ENCODE measurements around the gene FARP1.

The FARP1 gene

DNA sequence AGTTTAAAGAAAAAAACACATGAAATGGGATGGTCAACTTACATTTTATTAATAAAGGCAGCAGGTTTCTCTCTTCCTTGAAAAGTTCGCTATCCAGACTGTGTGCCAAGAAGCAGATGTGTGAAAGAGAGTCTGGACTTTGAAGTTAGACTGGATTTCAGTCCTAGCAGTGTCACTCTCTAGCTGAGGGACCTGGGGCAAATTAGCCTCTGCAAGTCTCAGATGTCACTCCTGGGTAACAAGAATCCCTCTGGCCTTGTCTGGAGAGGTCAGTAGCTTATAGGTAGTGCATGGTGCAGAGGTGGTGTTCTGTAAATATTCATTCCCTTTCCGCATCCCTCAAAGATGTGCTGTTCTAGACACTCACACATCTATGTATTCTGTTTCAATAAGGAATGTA, 221.8 kb downstream of the FARP1 start:
- H4K20me1 ChIP-seq (ENCODE audit: insufficient read depth): no peaks in the 10 kb centered on the region
- H3K27me3 ChIP-seq (ENCODE audit: insufficient read depth, low read depth): no peaks in the 10 kb centered on the region
- peaks cover 4% of the 10 kb centered on the region for H3K4me1 ChIP-seq (ENCODE audit: low read depth, poor library complexity, severe bottlenecking)
- H3K27ac ChIP-seq: no peak overlapping the region
- no peaks in the 10 kb centered on the region for H3K36me3 ChIP-seq (ENCODE audit: insufficient read depth)
- TF ChIP-seq, protein P1, sequence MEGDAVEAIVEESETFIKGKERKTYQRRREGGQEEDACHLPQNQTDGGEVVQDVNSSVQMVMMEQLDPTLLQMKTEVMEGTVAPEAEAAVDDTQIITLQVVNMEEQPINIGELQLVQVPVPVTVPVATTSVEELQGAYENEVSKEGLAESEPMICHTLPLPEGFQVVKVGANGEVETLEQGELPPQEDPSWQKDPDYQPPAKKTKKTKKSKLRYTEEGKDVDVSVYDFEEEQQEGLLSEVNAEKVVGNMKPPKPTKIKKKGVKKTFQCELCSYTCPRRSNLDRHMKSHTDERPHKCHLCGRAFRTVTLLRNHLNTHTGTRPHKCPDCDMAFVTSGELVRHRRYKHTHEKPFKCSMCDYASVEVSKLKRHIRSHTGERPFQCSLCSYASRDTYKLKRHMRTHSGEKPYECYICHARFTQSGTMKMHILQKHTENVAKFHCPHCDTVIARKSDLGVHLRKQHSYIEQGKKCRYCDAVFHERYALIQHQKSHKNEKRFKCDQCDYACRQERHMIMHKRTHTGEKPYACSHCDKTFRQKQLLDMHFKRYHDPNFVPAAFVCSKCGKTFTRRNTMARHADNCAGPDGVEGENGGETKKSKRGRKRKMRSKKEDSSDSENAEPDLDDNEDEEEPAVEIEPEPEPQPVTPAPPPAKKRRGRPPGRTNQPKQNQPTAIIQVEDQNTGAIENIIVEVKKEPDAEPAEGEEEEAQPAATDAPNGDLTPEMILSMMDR (conservative IDR thresholded peaks at IDR 0.05; ENCODE audit: low read depth, low read length): no peak
- no peak overlapping the region for H2AFZ ChIP-seq (ENCODE audit: low read depth)
- H3K4me2 ChIP-seq: no peak overlapping the region
- no peak overlapping the region for H3K4me3 ChIP-seq (IDR thresholded peaks at IDR 0.05; ENCODE audit: insufficient read depth, low read depth, low read length)
- H3K79me2 ChIP-seq (ENCODE audit: insufficient read depth, low read depth): no peaks in the 10 kb centered on the region
- no peak overlapping the region for H3K9ac ChIP-seq

DNA sequence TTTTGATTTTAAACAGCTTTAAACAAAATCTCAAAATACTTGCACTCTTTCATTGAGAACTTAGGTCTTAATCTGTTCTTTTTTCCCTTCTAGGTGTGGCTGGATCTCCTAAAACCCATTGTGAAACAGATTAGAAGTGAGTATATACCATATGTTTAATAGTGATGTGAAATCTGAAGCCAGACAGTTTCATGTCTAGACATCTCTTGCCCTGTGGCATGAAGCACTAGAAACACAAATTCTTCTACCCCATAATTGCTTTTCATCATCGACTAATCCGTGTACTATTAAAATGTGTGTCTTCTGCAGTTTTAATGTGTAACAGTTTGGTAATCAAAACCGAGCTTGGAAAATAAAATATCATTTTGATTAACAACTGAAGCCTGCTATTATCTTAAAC, 222.4 kb downstream of the FARP1 start:
- Histone ChIP-seq H3K27me3 (ENCODE audit: insufficient read depth, low read depth) (no peaks in the 10 kb centered on the region), H3K4me1 (ENCODE audit: low read depth, poor library complexity, severe bottlenecking) (peaks cover 4% of the 10 kb centered on the region), H3K36me3 (ENCODE audit: insufficient read depth) (no peaks in the 10 kb centered on the region), H3K4me3 (IDR thresholded peaks at IDR 0.05; ENCODE audit: insufficient read depth, low read depth, low read length) (no peak overlapping the region), H4K20me1 (ENCODE audit: insufficient read depth) (no peaks in the 10 kb centered on the region), H2AFZ (ENCODE audit: low read depth) (no peak overlapping the region), H3K79me2 (ENCODE audit: insufficient read depth, low read depth) (no peaks in the 10 kb centered on the region), H3K27ac (no peak overlapping the region), H3K9ac (no peak overlapping the region), H3K4me2 (no peak overlapping the region)
- TF ChIP-seq, protein P1 (conservative IDR thresholded peaks at IDR 0.05; ENCODE audit: low read depth, low read length): no peak

GRCh38 chr13:98366010-98366409, 223.1 kb downstream of the FARP1 start:
- H4K20me1 ChIP-seq (ENCODE audit: insufficient read depth): no peaks in the 10 kb centered on the region

DNA sequence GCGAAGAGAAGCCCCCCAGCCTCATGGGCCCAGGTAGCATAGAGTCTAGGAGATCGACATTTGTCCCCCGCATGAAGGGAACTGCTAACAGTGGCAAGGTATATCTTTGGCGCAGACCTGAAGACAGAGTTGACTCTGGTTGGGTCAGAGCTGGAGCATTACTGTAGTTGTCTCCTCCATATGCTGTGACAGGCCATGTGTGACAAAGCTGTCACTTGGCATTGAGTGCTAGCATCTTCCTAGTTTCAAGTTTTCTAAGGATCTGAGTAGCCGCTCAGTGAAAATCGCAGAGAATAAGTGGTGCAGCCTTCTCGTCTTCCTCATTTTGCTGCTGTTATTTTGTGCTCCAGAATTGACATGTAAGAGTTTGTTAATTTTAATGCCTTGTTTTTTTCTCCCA, 223.5 kb downstream of the FARP1 start:
- no peak overlapping the region for H2AFZ ChIP-seq (ENCODE audit: low read depth)
- no peak overlapping the region for H3K4me3 ChIP-seq (IDR thresholded peaks at IDR 0.05; ENCODE audit: insufficient read depth, low read depth, low read length)
- H3K36me3 ChIP-seq (ENCODE audit: insufficient read depth): no peaks in the 10 kb centered on the region
- H3K4me2 ChIP-seq: no peak overlapping the region
- peaks cover 4% of the 10 kb centered on the region for H3K4me1 ChIP-seq (ENCODE audit: low read depth, poor library complexity, severe bottlenecking)
- no peak overlapping the region for H3K9ac ChIP-seq
- no peaks in the 10 kb centered on the region for H3K79me2 ChIP-seq (ENCODE audit: insufficient read depth, low read depth)
- no peaks in the 10 kb centered on the region for H3K27me3 ChIP-seq (ENCODE audit: insufficient read depth, low read depth)
- TF ChIP-seq, protein P1 (conservative IDR thresholded peaks at IDR 0.05; ENCODE audit: low read depth, low read length): no peak
- no peak overlapping the region for H3K27ac ChIP-seq
- H4K20me1 ChIP-seq (ENCODE audit: insufficient read depth): no peaks in the 10 kb centered on the region

More at GRCh38 chr13:98366010-98366409, 223.1 kb downstream of the FARP1 start:
- Histone ChIP-seq H3K9ac (no peak overlapping the region), H3K79me2 (ENCODE audit: insufficient read depth, low read depth) (no peaks in the 10 kb centered on the region), H3K4me3 (IDR thresholded peaks at IDR 0.05; ENCODE audit: insufficient read depth, low read depth, low read length) (no peak overlapping the region), H3K27me3 (ENCODE audit: insufficient read depth, low read depth) (no peaks in the 10 kb centered on the region), H3K27ac (no peak overlapping the region), H3K4me1 (ENCODE audit: low read depth, poor library complexity, severe bottlenecking) (peaks cover 4% of the 10 kb centered on the region), H3K4me2 (no peak overlapping the region), H2AFZ (ENCODE audit: low read depth) (no peak overlapping the region), H3K36me3 (ENCODE audit: insufficient read depth) (no peaks in the 10 kb centered on the region)
- TF ChIP-seq, protein P1 (conservative IDR thresholded peaks at IDR 0.05; ENCODE audit: low read depth, low read length): no peak
